IPS-20b (cell line): ENCODE measurements around the gene GPRC5C.

Experiments
- H3K27ac ChIP-seq: one replicate; pipeline ENCODE4 v1.5.1; 2013; ENCODE audit warnings: low read length
- H3K27me3 ChIP-seq: 2 replicates; pipeline ENCODE4 v1.6.1; 2013; ENCODE audit warnings: mild to moderate bottlenecking, low read length, inconsistent platforms; ENCODE audit not compliant: insufficient read depth
- H3K36me3 ChIP-seq: 2 replicates; pipeline ENCODE4 v1.6.1; 2013; ENCODE audit warnings: low read depth, mild to moderate bottlenecking, inconsistent platforms, low read length, moderate library complexity; ENCODE audit not compliant: insufficient read depth
- H3K4me1 ChIP-seq: 2 replicates; pipeline ENCODE4 v1.6.1; 2013; ENCODE audit warnings: mild to moderate bottlenecking, control low read depth, inconsistent platforms, low read length, moderate library complexity; ENCODE audit not compliant: insufficient read depth
- H3K4me3 ChIP-seq: 2 replicates; pipeline ENCODE4 v1.5.1; 2013; ENCODE audit warnings: mild to moderate bottlenecking, low read length, inconsistent platforms
- H3K9ac ChIP-seq: 2 replicates; pipeline ENCODE4 v1.6.1; 2013; ENCODE audit warnings: low read depth, mild to moderate bottlenecking, inconsistent platforms, low read length, moderate library complexity
- H3K9me3 ChIP-seq: 2 replicates; pipeline ENCODE4 v1.6.1; 2013; ENCODE audit warnings: mild to moderate bottlenecking, low read depth, low read length, inconsistent platforms; ENCODE audit not compliant: insufficient read depth

Gene GPRC5C

GRCh38 chr17:74441537-74441936 lies 9.6 kb downstream of the GPRC5C start:
- H3K9me3 ChIP-seq: no peaks in the 10 kb centered on the region
- H3K27me3 ChIP-seq: no peaks in the 10 kb centered on the region
- H3K4me1 ChIP-seq: peaks cover 6% of the 10 kb centered on the region; the same call in 1 of the 2 replicates
- H3K9ac ChIP-seq: no peak overlapping the region
- H3K4me3 ChIP-seq: no peak overlapping the region
- H3K27ac ChIP-seq: no peak overlapping the region
- H3K36me3 ChIP-seq: no peaks in the 10 kb centered on the region; the same call in 1 of the 2 replicates

- peaks cover 6% of the 10 kb centered on the region; the same call in 1 of the 2 replicates for H3K4me1 ChIP-seq
- no peaks in the 10 kb centered on the region; the same call in 1 of the 2 replicates for H3K36me3 ChIP-seq
- no peak overlapping the region for H3K27ac ChIP-seq
- H3K9ac ChIP-seq: no peak overlapping the region
- H3K9me3 ChIP-seq: no peaks in the 10 kb centered on the region
- H3K4me3 ChIP-seq: no peak overlapping the region
- H3K27me3 ChIP-seq: no peaks in the 10 kb centered on the region
These were observed 10.4 kb downstream of the GPRC5C start for GRCh38 chr17:74442291-74442669.

GRCh38 chr17:74442670-74443515 lies 11.0 kb downstream of the GPRC5C start:
- H3K9me3 ChIP-seq: no peaks in the 10 kb centered on the region
- no peak overlapping the region for H3K9ac ChIP-seq
- no peaks in the 10 kb centered on the region for H3K27me3 ChIP-seq
- H3K4me3 ChIP-seq: no peak overlapping the region
- H3K27ac ChIP-seq: no peak overlapping the region
- peaks cover 6% of the 10 kb centered on the region; the same call in 1 of the 2 replicates for H3K4me1 ChIP-seq
- no peaks in the 10 kb centered on the region; the same call in 1 of the 2 replicates for H3K36me3 ChIP-seq

- Histone ChIP-seq H3K36me3 (no peaks in the 10 kb centered on the region; the same call in 1 of the 2 replicates), H3K9me3 (no peaks in the 10 kb centered on the region), H3K27me3 (no peaks in the 10 kb centered on the region), H3K4me1 (peaks cover 6% of the 10 kb centered on the region; the same call in 1 of the 2 replicates), H3K4me3 (no peak overlapping the region), H3K9ac (no peak overlapping the region), H3K27ac (no peak overlapping the region)
These were observed 11.8 kb downstream of the GPRC5C start for GRCh38 chr17:74443516-74444296.

GRCh38 chr17:74444406-74444805 lies 12.5 kb downstream of the GPRC5C start:
- H3K27ac ChIP-seq: no peak overlapping the region

GRCh38 chr17:74445158-74445557 lies 13.3 kb downstream of the GPRC5C start:
- no peaks in the 10 kb centered on the region for H3K27me3 ChIP-seq
- no peak overlapping the region for H3K9ac ChIP-seq
- no peak overlapping the region for H3K4me3 ChIP-seq
- no peaks in the 10 kb centered on the region; the same call in 1 of the 2 replicates for H3K36me3 ChIP-seq
- peaks cover 6% of the 10 kb centered on the region; the same call in 1 of the 2 replicates for H3K4me1 ChIP-seq
- no peak overlapping the region for H3K27ac ChIP-seq
- no peaks in the 10 kb centered on the region for H3K9me3 ChIP-seq

More at GRCh38 chr17:74444406-74444805, 12.5 kb downstream of the GPRC5C start:
- no peaks in the 10 kb centered on the region for H3K27me3 ChIP-seq
- no peak overlapping the region for H3K9ac ChIP-seq
- H3K36me3 ChIP-seq: no peaks in the 10 kb centered on the region; the same call in 1 of the 2 replicates
- no peaks in the 10 kb centered on the region for H3K9me3 ChIP-seq
- no peak overlapping the region for H3K4me3 ChIP-seq
- H3K4me1 ChIP-seq: peaks cover 6% of the 10 kb centered on the region; the same call in 1 of the 2 replicates

- H3K9me3 ChIP-seq: no peaks in the 10 kb centered on the region
- H3K27me3 ChIP-seq: peaks cover 12% of the 10 kb centered on the region
- no peak overlapping the region for H3K27ac ChIP-seq
- H3K4me3 ChIP-seq: no peak overlapping the region
- H3K4me1 ChIP-seq: peaks cover 8% of the 10 kb centered on the region
- no peak overlapping the region for H3K9ac ChIP-seq
- no peaks in the 10 kb centered on the region for H3K36me3 ChIP-seq
These were observed 14.9 kb downstream of the GPRC5C start for GRCh38 chr17:74446551-74447500.

- no peaks in the 10 kb centered on the region for H3K36me3 ChIP-seq
- peaks cover 20% of the 10 kb centered on the region for H3K27me3 ChIP-seq
- H3K4me1 ChIP-seq: peaks cover 12% of the 10 kb centered on the region
- no peak overlapping the region for H3K4me3 ChIP-seq
- no peaks in the 10 kb centered on the region for H3K9me3 ChIP-seq
- no peak overlapping the region for H3K9ac ChIP-seq
- H3K27ac ChIP-seq: no peak overlapping the region
These were observed 15.8 kb downstream of the GPRC5C start for GRCh38 chr17:74447628-74448159.

- no peaks in the 10 kb centered on the region for H3K36me3 ChIP-seq
- no peak overlapping the region for H3K9ac ChIP-seq
- no peak overlapping the region for H3K27ac ChIP-seq
- peaks cover 31% of the 10 kb centered on the region for H3K27me3 ChIP-seq
- no peaks in the 10 kb centered on the region for H3K9me3 ChIP-seq
- peaks cover 11% of the 10 kb centered on the region for H3K4me1 ChIP-seq
- no peak overlapping the region for H3K4me3 ChIP-seq
These were observed 16.9 kb downstream of the GPRC5C start for GRCh38 chr17:74448756-74449155.

GRCh38 chr17:74449306-74449705 lies 17.4 kb downstream of the GPRC5C start:
- Histone ChIP-seq H3K9ac (no peak overlapping the region), H3K36me3 (no peaks in the 10 kb centered on the region), H3K27ac (no peak overlapping the region), H3K4me1 (peaks cover 9% of the 10 kb centered on the region), H3K9me3 (no peaks in the 10 kb centered on the region), H3K27me3 (peaks cover 32% of the 10 kb centered on the region), H3K4me3 (no peak overlapping the region)

GRCh38 chr17:74449773-74450172 lies 17.9 kb downstream of the GPRC5C start:
- peaks cover 13% of the 10 kb centered on the region for H3K4me1 ChIP-seq

More at GRCh38 chr17:74449773-74450172, 17.9 kb downstream of the GPRC5C start:
- Histone ChIP-seq H3K4me3 (no peak overlapping the region), H3K36me3 (no peaks in the 10 kb centered on the region), H3K9ac (no peak overlapping the region), H3K9me3 (no peaks in the 10 kb centered on the region), H3K27me3 (peaks cover 36% of the 10 kb centered on the region), H3K27ac (no peak overlapping the region)
